GM19035 (cell line): Measurements from ENCODE around the gene PRRT1B.

Source experiments
- ATAC-seq: cut with Tn5 transposase; IDR thresholded peaks from one replicate; pipeline ENCODE4 v1.9.1; 2021; ENCODE audit not compliant: unreplicated experiment

Gene PRRT1B

GRCh38 chr9:131522257-131523085 lies 22.9 kb upstream of the PRRT1B start:
- ATAC-seq = no peak

GRCh38 chr9:131523086-131523388 lies 22.3 kb upstream of the PRRT1B start:
- no peak for ATAC-seq

GRCh38 chr9:131523451-131524435 lies 21.6 kb upstream of the PRRT1B start:
- no peak for ATAC-seq

GRCh38 chr9:131524665-131525315 lies 20.5 kb upstream of the PRRT1B start:
- ATAC-seq = no peak

GRCh38 chr9:131525643-131526565 lies 19.4 kb upstream of the PRRT1B start:
- no peak for ATAC-seq

DNA sequence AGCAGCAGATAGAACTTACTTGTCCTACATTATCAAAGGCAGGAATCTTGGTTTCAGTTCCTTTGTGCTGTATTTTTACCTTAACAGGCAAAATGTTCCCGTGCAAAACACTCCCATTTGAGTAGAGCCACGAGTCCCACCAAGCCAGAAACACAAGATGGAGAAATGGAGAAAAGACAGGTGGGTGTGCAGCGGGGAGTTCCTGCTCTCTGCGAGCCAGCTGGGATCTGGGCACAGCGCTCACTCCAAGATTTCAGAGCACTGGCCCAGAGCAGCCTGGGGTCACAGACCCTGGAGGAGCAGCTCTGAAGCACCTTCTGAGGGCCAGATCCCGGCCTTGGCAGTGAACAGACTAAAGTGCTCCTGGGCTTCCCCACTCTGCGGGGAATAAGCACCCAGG lies 17.1 kb upstream of the PRRT1B start:
- no peak for ATAC-seq

- ATAC-seq = no peak
These were observed 16.3 kb upstream of the PRRT1B start for GRCh38 chr9:131528886-131529505.

GRCh38 chr9:131529597-131530545 lies 15.5 kb upstream of the PRRT1B start:
- ATAC-seq = no peak

DNA sequence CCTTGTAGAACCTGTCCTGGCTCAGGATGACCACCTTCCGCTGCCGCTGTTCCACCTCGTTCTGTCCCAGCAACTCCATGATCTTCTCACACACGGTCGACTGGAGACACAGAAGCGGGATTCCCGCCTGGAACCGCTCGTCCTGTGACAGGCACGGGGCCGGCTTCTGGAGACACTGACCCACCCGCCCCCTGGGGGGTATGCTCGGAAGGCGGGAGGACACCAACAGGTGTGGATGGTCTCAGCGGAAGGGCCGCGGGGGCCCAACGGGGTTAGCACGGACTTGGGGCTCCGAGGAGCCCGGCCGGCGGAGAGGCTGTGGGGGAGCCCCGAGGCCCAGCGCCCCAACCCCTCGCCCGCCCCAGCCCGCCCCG lies 14.8 kb upstream of the PRRT1B start:
- ATAC-seq = peak; percentile 29

- ATAC-seq = peak; percentile 86
These were observed 14.1 kb upstream of the PRRT1B start, which contains the start of gene UCK1 for GRCh38 chr9:131530920-131531832. UCK1 (minus strand) TSS chr9:131531263; CDS start chr9:131531174, 89 bp downstream.

DNA sequence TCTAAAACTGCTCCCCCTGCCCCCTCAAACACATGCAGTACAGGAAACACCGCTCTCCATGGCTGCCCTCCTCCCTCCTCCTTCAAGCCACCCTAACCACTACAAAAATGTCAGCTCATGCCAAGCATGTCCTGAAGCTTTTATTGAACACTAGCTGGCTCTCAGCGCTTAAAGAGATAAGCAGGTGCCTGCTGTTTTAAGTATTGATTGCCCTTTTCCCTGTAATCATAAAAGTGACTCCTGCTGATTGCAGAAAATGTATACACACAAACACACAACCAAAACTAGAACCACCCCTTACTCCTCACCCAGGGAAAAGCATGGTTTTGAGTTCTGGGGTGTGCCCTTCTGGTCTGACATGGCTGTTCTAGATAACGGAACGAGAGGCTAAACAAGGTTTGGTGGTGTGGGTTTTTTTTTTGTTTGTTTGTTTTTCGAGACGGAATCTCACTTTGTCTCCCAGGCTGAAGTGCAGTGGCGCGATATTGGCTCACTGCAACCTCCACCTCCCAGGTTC lies 10.5 kb upstream of the PRRT1B start:
- no peak for ATAC-seq

DNA sequence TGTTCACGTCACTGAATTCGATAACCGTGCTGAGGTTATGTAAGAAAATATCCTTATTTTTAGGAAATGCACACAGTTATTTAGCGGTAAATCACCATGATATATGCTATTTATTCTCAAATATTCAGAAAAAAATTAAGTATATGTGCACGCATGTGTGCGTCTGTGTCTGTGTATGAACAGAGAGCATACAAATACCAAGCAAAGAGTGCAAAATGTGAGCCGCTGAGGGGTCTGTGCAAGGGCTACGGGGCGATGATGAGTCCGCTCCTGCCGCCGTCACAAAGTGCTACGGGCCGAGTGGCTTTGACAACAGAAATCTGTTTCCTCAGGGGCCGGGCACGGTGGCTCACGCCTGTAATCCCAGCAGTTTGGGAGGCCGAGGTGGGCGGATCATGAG lies 7.4 kb upstream of the PRRT1B start:
- no peak for ATAC-seq

DNA sequence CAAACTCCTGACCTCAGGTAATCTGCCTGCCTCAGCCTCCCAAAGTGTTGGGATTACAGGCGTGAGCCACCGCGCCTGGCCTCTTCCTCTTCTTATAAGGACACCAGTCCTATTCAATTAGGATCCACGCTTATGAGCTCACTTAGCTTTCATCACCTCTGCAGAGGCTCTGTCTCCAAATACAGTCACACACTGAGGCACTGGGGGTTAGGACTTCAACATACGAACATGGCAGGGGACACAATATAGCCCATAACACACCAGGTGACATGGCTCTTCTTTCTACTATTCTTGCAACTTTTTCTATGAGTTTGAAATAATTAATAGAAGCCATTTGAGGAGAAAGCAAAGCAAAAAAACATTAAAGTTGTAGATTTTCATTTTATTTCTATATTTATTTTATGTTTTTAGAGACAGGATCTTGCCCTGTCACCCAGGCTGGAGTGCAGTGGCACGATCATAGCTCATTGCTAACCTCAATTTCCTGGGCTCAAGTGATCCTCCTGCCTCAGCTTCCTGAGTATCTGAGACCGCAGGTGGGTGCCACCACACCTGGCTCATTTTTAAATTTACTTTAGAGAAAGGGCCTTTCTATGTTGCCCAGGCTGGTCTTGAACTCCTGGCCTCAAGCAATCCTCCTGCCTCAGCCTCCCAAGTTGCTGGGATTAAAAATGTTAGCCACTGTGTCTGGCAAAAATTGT lies 6.0 kb upstream of the PRRT1B start:
- no peak for ATAC-seq

DNA sequence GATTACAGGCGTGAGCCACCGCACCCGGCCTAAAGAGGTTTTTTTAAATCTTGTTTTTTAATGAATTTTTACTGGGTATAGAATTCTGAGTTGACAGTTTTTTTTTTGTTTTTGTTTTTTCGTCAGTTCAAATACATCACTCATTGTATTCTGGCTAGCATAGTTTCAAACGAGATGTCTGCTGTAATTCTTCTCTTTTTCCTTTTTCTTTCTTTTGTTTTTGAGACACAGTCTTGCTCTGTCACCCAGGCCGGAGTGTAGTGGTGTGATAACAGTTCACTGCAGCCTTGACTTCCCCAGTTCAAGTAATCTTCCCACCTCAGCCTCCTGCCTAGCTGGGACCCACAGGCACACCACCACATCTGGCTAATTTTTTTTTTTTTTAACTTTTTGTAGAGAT lies 2.2 kb upstream of the PRRT1B start:
- no peak for ATAC-seq

DNA sequence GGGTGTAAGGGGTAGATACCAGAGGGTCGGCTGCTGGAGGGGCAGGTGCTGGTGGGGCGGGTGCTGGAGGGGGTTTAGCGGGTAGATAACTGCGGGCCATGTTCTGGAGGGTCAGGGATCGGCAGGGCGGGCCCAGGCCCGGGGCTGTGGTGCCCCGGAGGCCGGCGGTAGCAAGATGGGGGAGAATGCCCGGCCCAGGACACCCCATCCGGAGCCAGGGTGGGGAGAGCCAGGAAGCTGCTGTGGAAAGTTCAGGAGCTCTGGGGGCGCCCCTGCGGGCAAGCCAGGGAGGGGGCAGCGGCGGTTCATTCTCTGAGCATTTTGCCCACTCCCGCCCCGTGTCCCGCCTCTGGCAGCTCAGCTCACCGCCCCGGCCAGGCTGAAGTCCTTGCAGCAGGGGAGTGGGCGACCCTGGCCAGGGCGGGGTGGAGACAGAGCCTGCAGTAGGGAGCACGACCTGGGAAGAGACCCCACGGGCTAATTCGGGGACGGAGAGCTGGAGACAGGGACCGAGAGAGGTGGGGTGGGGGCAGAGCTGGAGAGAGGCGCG lies 538 bp downstream of the PRRT1B start:
- ATAC-seq = no peak

GRCh38 chr9:131546336-131547084 lies 1.2 kb downstream of the PRRT1B start:
- no peak for ATAC-seq
